ENCODE data around the gene CAMKMT. TPM values are rescaled to one million over a fixed set of nuclear protein-coding genes. Genes with fewer than 3 reads are reported as not detected.
"Not testable (repeated sequence)": the region's sequence is repeated elsewhere in the genome, so short reads cannot be mapped to it uniquely, and the experiment has no call there.

Gene CAMKMT
- total RNA-seq, 2 donors from 2014 or later, result 3.6 to 4.6 TPM

- Histone ChIP-seq H3K27me3 (no peaks in the 10 kb centered on the region), H3K9me3 (no peaks in the 10 kb centered on the region), H3K36me3 (no peaks in the 10 kb centered on the region), H3K4me3 (no peak overlapping the region), H3K4me1 (no peaks in the 10 kb centered on the region), H3K27ac (no peak overlapping the region)
- TF ChIP-seq, protein P1, sequence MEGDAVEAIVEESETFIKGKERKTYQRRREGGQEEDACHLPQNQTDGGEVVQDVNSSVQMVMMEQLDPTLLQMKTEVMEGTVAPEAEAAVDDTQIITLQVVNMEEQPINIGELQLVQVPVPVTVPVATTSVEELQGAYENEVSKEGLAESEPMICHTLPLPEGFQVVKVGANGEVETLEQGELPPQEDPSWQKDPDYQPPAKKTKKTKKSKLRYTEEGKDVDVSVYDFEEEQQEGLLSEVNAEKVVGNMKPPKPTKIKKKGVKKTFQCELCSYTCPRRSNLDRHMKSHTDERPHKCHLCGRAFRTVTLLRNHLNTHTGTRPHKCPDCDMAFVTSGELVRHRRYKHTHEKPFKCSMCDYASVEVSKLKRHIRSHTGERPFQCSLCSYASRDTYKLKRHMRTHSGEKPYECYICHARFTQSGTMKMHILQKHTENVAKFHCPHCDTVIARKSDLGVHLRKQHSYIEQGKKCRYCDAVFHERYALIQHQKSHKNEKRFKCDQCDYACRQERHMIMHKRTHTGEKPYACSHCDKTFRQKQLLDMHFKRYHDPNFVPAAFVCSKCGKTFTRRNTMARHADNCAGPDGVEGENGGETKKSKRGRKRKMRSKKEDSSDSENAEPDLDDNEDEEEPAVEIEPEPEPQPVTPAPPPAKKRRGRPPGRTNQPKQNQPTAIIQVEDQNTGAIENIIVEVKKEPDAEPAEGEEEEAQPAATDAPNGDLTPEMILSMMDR (IDR thresholded peaks at IDR 0.05), result no peak
- DNase-seq (ENCODE audit: low spot score), result no peak
These were observed 219.2 kb downstream of the CAMKMT start for GRCh38 chr2:44580875-44581515.

- Histone ChIP-seq H3K4me3 (no peak overlapping the region), H3K4me1 (no peaks in the 10 kb centered on the region), H3K36me3 (no peaks in the 10 kb centered on the region), H3K9me3 (no peaks in the 10 kb centered on the region), H3K27me3 (no peaks in the 10 kb centered on the region), H3K27ac (no peak overlapping the region)
- TF ChIP-seq, protein P1 (IDR thresholded peaks at IDR 0.05), result no peak
- DNase-seq (ENCODE audit: low spot score), result no peak
These were observed 220.7 kb downstream of the CAMKMT start for GRCh38 chr2:44582363-44583008.

- H3K27me3 ChIP-seq; DNase-seq (ENCODE audit: low spot score): not testable (repeated sequence)
These were observed 233.9 kb downstream of the CAMKMT start for GRCh38 chr2:44595615-44596014.

GRCh38 chr2:44596537-44597320, 235.0 kb downstream of the CAMKMT start:
- Histone ChIP-seq H3K27ac (no peak overlapping the region), H3K27me3 (no peaks in the 10 kb centered on the region), H3K9me3 (no peaks in the 10 kb centered on the region), H3K36me3 (no peaks in the 10 kb centered on the region), H3K4me3 (no peak overlapping the region), H3K4me1 (no peaks in the 10 kb centered on the region)
- no peak for DNase-seq (ENCODE audit: low spot score)
- TF ChIP-seq, protein P1 (IDR thresholded peaks at IDR 0.05), result no peak

More at GRCh38 chr2:44595615-44596014, 233.9 kb downstream of the CAMKMT start:
- not testable (repeated sequence) for H3K4me3 ChIP-seq, H3K36me3 ChIP-seq, H3K9me3 ChIP-seq, H3K4me1 ChIP-seq, H3K27ac ChIP-seq

- Histone ChIP-seq H3K27me3 (no peaks in the 10 kb centered on the region), H3K27ac (no peak overlapping the region), H3K36me3 (no peaks in the 10 kb centered on the region), H3K4me3 (no peak overlapping the region), H3K4me1 (no peaks in the 10 kb centered on the region), H3K9me3 (no peaks in the 10 kb centered on the region)
- DNase-seq (ENCODE audit: low spot score), result no peak
- TF ChIP-seq, protein P1 (IDR thresholded peaks at IDR 0.05), result no peak
These were observed 236.8 kb downstream of the CAMKMT start for GRCh38 chr2:44598330-44599119.

Data from right atrium auricular region (tissue), 2 donors.